ENCODE results near the gene ARSA.
"Not testable (repeated sequence)": the region's sequence is repeated elsewhere in the genome, so short reads cannot be mapped to it uniquely, and the experiment has no call there.

The ARSA gene

GRCh38 chr22:50656122-50657070 is 28.4 kb upstream of the ARSA start (continued):
- TF ChIP-seq CREB5 (CRISPR knock-in tag; IDR thresholded peaks at IDR 0.05; ENCODE audit: low read depth): no peak
- TF ChIP-seq TOX (CRISPR knock-in tag; IDR thresholded peaks at IDR 0.05; ENCODE audit: borderline replicate concordance): no peak
- no peak for TF ChIP-seq TCF4 (CRISPR knock-in tag; IDR thresholded peaks at IDR 0.05; ENCODE audit: borderline replicate concordance)
- no peak for TF ChIP-seq RARB (CRISPR knock-in tag; IDR thresholded peaks at IDR 0.05)

- ATAC-seq: not testable (repeated sequence)
Measured at GRCh38 chr22:50654664-50655063, 26.7 kb upstream of the ARSA start.

DNA sequence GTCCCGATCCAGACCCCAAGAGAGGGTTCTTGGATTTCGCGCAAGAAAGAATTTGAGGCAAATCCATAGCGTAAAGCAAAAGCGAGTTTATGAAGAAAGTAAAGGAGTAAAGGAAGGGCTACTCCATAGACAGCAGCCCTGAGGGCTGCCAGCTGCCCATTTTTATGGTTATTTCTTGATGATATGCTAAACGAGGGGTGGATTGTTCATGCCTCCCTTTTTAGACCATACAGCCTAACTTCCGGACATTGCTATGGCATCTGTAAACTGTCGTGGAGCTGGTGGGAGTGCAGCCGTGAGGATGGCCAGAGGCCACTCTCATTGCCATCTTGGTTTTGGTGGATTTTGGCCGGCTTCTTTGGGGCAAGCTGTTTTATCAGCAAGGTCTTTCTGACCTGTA is 25.3 kb upstream of the ARSA start:
- TF ChIP-seq CSDC2 (CRISPR knock-in tag; IDR thresholded peaks at IDR 0.05) (no peak), TOX (CRISPR knock-in tag; IDR thresholded peaks at IDR 0.05; ENCODE audit: borderline replicate concordance) (no peak), ESRRG (CRISPR knock-in tag; IDR thresholded peaks at IDR 0.05) (no peak), GLIS3 (CRISPR knock-in tag; IDR thresholded peaks at IDR 0.05) (no peak), ZFP3 (CRISPR knock-in tag; IDR thresholded peaks at IDR 0.05) (no peak), ZNF70 (CRISPR knock-in tag; IDR thresholded peaks at IDR 0.05) (no peak), BACH2 (CRISPR knock-in tag; IDR thresholded peaks at IDR 0.05; ENCODE audit: borderline replicate concordance) (no peak), TCF4 (CRISPR knock-in tag; IDR thresholded peaks at IDR 0.05; ENCODE audit: borderline replicate concordance) (no peak), ZFP30 (CRISPR knock-in tag; IDR thresholded peaks at IDR 0.05) (no peak), RARB (CRISPR knock-in tag; IDR thresholded peaks at IDR 0.05) (no peak), PATZ1 (CRISPR knock-in tag; IDR thresholded peaks at IDR 0.05; ENCODE audit: borderline replicate concordance) (no peak), ISL1 (CRISPR knock-in tag; IDR thresholded peaks at IDR 0.05) (no peak), CREB5 (CRISPR knock-in tag; IDR thresholded peaks at IDR 0.05; ENCODE audit: low read depth) (no peak), ARNTL (CRISPR knock-in tag; IDR thresholded peaks at IDR 0.05; ENCODE audit: borderline replicate concordance, low read depth) (no peak)
- TF ChIP-seq, protein P1, sequence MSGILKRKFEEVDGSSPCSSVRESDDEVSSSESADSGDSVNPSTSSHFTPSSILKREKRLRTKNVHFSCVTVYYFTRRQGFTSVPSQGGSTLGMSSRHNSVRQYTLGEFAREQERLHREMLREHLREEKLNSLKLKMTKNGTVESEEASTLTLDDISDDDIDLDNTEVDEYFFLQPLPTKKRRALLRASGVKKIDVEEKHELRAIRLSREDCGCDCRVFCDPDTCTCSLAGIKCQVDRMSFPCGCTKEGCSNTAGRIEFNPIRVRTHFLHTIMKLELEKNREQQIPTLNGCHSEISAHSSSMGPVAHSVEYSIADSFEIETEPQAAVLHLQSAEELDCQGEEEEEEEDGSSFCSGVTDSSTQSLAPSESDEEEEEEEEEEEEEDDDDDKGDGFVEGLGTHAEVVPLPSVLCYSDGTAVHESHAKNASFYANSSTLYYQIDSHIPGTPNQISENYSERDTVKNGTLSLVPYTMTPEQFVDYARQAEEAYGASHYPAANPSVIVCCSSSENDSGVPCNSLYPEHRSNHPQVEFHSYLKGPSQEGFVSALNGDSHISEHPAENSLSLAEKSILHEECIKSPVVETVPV (CRISPR knock-in tag; IDR thresholded peaks at IDR 0.05): no peak
- TF ChIP-seq, protein P2, sequence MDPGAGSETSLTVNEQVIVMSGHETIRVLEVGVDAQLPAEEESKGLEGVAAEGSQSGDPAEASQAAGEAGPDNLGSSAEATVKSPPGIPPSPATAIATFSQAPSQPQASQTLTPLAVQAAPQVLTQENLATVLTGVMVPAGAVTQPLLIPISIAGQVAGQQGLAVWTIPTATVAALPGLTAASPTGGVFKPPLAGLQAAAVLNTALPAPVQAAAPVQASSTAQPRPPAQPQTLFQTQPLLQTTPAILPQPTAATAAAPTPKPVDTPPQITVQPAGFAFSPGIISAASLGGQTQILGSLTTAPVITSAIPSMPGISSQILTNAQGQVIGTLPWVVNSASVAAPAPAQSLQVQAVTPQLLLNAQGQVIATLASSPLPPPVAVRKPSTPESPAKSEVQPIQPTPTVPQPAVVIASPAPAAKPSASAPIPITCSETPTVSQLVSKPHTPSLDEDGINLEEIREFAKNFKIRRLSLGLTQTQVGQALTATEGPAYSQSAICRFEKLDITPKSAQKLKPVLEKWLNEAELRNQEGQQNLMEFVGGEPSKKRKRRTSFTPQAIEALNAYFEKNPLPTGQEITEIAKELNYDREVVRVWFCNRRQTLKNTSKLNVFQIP (CRISPR knock-in tag; IDR thresholded peaks at IDR 0.05; ENCODE audit: borderline replicate concordance, low read depth): no peak
- no peak for ATAC-seq

DNA sequence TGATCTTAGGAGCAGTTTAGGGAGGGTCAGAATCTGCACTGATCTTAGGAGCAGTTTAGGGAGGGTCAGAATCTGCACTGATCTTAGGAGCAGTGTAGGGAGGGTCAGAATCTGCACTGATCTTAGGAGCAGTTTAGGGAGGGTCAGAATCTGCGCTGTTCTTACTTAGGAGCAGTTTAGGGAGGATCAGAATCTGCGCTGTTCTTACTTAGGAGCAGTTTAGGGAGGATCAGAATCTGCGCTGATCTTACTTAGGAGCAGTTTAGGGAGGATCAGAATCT is 15.8 kb upstream of the ARSA start:
- ATAC-seq: not testable (repeated sequence)

- ATAC-seq: not testable (repeated sequence)
Measured at GRCh38 chr22:50643021-50643820, 15.3 kb upstream of the ARSA start.

All from SK-N-SH treated with all-trans-retinoic acid at 6 μM for 48 hours (cell line).